ENCODE measurements around the gene TMEM106C.

The TMEM106C gene

GRCh38 chr12:47992776-47993175 lies 29.4 kb downstream of the TMEM106C start:
- in situ Hi-C loops (cut with MboI; ENCODE audit: low sequenced_read_pairs), result no loop called here

DNA sequence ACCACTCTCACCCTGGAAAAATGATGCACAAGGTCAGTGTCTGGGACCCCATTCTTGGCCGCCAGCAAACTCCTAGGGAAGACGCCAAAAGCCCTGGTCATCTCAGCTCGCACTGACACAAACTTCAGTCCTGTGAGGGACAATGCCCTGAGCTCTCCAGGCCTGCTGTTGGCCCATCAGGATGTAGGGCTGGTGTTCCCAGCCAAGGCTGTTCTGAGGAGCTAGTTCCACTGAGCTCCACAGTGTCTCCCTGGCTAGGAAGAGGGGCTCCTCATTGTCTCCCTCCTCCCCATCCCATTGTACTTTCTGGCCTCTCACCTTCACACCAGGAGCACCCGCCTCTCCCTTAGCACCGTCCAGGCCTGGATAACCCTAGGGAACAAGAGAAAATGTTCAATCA lies 30.1 kb downstream of the TMEM106C start:
- in situ Hi-C loops (cut with MboI; ENCODE audit: low sequenced_read_pairs), result no loop called here

DNA sequence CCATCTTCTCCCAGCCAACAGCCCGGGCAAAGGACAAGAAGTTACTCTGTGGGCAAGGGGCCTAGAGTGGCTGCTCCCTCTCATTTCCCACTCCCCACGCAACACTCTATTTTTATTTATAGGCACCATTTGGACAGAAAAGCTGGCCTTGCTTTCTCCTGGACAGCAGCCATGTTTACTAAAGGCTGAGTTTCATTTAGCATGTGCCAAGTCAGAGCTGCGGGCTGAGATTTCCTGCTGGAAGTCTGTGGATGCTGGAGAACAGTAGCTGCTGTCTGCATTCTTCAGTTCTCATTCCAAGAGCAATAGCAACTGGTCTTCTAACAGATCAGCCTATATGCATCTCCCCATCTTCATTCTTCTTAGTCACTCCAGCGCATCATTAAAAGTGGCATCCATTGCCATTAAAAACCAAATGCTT lies 32.6 kb downstream of the TMEM106C start:
- in situ Hi-C loops (cut with MboI; ENCODE audit: low sequenced_read_pairs), result no loop called here

- in situ Hi-C loops (cut with MboI; ENCODE audit: low sequenced_read_pairs), result no loop called here
These were observed 33.9 kb downstream of the TMEM106C start for GRCh38 chr12:47997321-47997720.

DNA sequence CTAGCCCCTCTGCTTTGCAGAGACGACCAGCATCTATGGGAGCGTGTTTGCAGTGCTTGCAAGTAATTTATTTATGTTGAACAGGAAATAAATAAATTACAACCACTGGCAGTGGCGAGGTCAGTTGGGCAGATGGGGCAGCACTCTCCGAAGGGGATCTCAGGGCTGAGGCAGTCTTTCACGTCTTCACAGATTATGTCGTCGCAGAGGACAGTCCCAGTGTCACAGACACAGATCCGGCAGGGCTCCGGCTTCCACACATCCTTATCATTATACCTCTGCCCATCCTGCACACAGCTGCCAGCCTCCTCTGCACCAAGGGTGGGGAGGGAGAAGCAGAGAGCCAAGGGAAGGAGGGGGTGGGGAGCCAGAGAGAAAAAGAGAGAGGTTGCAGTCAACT lies 36.4 kb downstream of the TMEM106C start:
- in situ Hi-C loops (cut with MboI; ENCODE audit: low sequenced_read_pairs), result no loop called here

DNA sequence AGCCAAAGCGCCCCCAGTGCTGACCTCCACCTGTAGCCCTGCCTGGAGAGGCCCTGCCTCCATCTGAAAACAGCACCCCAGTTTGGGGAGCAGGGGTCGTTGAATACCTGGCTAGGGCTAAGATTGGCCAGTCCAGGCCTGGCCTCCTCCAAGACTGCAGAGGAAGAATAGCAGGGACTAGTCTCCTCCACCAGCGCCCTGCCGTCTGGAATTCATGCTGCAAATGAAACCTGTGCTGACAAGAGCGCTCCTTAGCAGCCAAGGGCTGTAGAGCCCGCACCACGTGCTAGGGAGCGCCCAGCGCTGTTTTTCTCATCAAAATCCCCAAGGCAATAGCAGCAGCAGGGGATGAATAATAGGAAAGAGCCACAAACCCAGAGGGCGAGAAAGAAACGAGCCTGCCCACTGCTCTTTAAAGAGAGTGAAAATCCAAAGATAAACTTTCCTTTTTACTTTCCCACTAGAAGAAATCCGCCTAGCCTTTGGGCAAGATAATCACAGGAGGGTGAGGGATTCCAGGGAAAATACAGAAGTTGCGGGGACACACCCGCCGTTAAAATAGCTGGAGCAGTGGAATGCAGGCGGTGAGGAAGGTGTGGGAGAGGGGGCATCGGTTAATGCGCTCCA lies 37.6 kb downstream of the TMEM106C start:
- in situ Hi-C loops (cut with MboI; ENCODE audit: low sequenced_read_pairs), result no loop called here

GRCh38 chr12:48001505-48002413 lies 38.4 kb downstream of the TMEM106C start:
- in situ Hi-C loops (cut with MboI; ENCODE audit: low sequenced_read_pairs), result no loop called here

- in situ Hi-C loops (cut with MboI; ENCODE audit: low sequenced_read_pairs), result no loop called here
These were observed 39.0 kb downstream of the TMEM106C start for GRCh38 chr12:48002414-48002730.

GRCh38 chr12:48002773-48003218 lies 39.4 kb downstream of the TMEM106C start:
- in situ Hi-C loops (cut with MboI; ENCODE audit: low sequenced_read_pairs), result no loop called here

- in situ Hi-C loops (cut with MboI; ENCODE audit: low sequenced_read_pairs), result no loop called here
These were observed 40.0 kb downstream of the TMEM106C start for GRCh38 chr12:48003226-48004052.

DNA sequence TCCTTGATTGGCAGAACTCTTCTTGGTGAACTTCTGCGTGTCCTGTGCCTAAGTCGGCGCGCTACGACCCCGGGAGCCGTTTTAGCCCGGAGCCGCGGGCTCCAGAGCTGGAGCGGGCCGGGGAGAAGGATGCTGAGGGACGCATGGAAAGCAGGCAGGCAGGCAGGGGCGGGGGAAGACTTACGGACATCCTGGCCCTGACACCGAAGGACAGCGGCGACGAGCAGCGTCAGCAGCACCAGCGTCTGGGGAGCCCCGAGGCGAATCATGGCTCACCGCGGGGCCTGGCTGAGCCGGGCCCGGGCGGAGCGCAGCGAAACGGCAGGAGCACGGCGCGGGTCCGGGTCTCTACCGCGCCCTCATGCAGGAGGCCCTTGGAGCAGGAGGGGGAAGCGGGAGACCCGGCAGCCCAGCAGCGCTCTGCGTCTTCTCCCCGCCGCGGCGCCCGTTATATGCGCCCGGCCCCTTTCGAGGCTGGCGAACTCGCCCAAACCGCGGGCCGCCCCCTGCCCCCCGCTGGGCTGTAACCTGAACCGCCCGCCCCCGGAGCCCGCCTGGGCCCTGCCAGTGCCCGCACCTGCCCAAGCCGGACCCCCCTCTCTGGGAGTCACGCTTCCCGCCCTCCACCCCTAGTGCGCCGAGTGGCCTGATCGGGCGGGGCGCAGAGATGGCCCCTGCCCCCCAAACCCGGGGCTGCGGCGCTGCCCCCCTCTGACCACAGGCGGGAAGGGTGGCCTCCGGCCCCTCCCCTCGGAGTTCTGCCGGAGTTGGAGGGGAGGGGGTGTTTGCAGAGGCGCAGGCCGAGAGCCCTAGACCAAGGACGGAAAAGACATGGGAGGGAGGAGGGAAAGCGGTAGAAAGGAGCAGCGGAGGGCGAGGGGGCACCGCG lies 40.9 kb downstream of the TMEM106C start, which contains the start of gene COL2A1:
COL2A1 (minus strand) TSS at position 424 of the 889 bp plus-strand sequence; CDS start at position 269, 155 bp downstream.
- in situ Hi-C loops (cut with MboI; ENCODE audit: low sequenced_read_pairs), result no loop called here

GRCh38 chr12:48005001-48005749 lies 41.8 kb downstream of the TMEM106C start:
- in situ Hi-C loops (cut with MboI; ENCODE audit: low sequenced_read_pairs), result no loop called here

GRCh38 chr12:48005750-48006021 lies 42.3 kb downstream of the TMEM106C start:
- in situ Hi-C loops (cut with MboI; ENCODE audit: low sequenced_read_pairs), result no loop called here

- in situ Hi-C loops (cut with MboI; ENCODE audit: low sequenced_read_pairs), result no loop called here
These were observed 43.8 kb downstream of the TMEM106C start for GRCh38 chr12:48007206-48007605.

DNA sequence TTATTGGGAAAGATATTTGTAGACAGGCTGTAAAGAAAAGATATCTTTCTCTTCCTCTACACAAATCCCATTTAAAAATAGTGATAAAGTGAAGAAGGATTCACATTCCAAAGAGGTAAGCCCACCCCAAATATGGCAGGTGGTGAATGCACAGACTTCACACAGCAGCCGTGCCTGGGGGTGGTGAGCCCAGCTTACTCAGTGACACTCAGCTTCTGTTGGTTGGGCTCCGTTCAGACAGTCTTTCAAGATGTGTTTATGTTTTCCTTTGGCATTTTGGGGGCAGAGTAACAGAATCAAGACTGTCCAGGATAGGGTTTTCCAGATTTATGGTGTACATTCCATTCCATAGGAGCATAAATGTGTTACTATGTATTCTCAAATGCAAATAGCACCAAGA lies 45.0 kb downstream of the TMEM106C start:
- in situ Hi-C loops (cut with MboI; ENCODE audit: low sequenced_read_pairs), result no loop called here

DNA sequence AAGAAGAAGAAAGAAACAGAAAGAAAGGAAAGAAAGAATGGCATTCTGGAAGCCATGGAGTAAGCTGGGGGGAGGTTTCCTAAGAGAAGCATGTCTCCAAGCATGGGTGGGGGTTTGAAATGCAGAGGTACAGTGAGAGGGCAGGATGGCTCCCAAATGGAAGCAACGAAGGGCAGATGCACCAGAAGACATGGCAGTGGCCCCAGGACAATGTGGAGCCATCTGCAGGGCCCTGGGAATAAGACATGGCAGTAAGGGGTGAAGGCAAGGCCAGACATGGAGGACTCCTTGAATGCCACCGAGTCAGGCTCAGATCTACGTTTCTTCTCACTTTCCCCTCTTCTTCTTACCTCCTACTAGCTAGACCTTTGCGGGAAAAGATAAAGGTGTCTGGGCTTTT lies 45.6 kb downstream of the TMEM106C start:
- in situ Hi-C loops (cut with MboI; ENCODE audit: low sequenced_read_pairs), result no loop called here

- in situ Hi-C loops (cut with MboI; ENCODE audit: low sequenced_read_pairs), result no loop called here
These were observed 46.1 kb downstream of the TMEM106C start for GRCh38 chr12:48009471-48009870.

GRCh38 chr12:48010366-48010970 lies 47.1 kb downstream of the TMEM106C start:
- in situ Hi-C loops (cut with MboI; ENCODE audit: low sequenced_read_pairs), result no loop called here

DNA sequence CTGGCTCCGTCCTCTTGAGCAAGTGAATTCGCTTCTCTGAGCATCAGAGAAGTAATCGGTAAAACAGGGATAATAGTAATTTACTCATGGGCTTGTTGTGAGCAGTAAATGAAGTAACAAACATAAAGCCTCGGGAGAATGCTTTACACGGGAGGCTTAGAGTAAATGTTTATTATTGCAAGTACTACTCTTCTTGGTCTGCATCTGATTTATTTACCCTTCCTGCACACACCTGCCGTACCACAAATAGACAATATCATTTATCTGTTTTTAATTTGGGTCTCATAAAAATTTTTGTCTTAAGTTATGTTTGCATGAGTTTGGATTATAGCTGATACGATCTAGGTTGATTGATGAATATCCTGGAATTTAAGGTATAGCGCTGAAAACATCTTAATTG lies 48.7 kb downstream of the TMEM106C start:
- in situ Hi-C loops (cut with MboI; ENCODE audit: low sequenced_read_pairs), result no loop called here
